NCI-H2171 treated with DMSO at 0.1 percent for 48 hours (cell line): ENCODE data around the gene ZIC5.

Experiments
- DNase-seq: peaks from one replicate; lab custom pipeline; 2025; lab: John Stamatoyannopoulos, UW

ZIC5 gene

DNA sequence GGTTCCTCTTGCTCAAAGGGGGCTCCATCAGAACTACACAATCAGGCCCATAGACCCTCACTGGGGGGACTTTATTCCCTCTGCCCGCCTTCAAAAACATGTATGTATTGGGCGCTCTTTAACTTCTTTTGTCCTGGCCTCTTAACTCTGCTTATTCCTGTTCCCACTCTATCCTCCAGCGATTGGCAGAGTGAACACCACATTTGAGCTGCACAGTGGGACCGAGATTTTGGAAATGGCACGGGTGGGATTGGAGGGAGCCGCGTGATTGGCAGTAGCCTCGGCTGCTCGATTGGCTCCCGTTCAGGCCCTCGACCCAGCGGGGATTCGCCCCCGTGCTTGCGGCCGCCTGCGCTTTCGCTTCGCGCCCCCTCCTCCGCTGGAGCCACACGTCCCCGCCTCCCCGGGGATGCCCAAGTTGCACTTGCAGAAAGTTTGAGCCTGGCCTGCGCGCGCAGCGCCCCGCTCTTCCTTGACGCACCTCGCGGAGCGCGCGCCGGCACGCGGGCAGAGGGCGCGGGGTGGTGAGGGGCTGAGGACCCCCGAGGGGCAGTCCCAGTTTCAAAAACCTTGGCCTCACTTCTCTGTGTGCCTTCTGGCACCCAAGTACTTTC is at the start of gene ZIC5:
TSS of gene ZIC5 (minus strand) at position 192 of the 614 bp plus-strand sequence. CDS start at position 28, 164 bp downstream.
- DNase-seq, result no peak

DNA sequence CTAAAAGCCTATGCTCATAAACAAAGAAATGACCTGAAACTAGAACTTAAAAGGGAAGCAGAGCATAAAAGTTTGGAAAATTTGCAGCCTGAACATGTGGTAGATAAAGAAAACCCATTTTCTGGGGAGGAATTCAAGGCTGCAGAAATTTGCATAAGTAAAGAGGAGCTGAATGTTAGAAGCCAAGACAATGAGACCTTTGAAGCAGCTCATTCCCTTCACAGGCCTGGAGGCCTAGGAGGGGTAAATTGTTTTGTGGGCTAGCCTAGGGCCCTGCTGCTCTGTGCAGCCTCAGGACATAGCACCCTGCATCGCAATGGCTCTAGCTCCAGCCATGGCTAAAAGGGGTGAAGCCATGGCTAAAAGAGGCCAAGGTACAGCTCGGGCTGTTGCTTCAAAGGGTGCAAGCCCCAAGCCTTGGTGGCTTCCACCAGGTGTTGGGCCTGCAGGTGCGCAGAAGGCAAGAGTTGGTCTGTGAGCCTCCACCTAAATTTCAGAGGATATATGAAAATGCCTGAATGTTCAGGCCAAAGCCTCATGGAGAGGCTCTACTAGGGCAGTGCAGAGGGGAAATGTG is 48.3 kb upstream of the ZIC5 start:
- no peak for DNase-seq

DNA sequence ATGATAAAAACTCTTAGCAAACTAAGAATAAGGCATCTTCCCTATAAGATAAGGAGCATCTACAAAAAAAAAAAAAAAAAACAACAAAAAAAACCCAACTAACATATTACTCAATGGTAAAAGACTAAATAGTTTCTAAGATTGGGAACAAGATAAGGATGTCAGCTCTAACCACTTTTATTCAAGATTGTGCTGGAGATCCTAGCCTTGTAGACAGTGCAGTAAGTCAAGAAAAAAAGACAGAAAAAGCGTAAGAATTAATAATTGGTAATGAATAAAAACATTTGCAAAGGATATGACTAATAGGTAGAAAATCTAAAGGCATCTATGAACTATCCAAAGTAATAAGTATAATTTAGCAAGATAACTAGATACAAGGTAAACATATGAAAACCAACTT is 43.1 kb upstream of the ZIC5 start:
- DNase-seq, result no peak

DNA sequence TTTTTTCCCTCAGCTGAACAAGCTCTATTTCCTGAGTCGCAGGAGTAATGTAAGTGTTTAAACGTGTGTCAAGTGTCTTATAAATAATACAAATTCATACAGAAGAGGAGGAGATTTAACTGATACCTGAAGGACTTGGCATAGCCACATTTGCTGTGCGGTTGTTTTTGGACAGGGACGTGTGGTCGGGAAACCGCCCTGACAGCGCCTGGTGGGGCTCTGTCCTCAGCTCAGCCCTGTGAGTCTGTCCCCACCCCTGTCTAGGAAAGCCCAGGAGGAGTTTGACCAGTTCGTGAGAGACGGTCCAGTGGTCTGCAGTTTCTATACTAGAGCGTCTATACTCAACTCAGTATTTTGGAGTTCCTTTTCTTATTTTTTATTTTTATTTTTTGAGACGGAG is 26.7 kb upstream of the ZIC5 start:
- no peak for DNase-seq

DNA sequence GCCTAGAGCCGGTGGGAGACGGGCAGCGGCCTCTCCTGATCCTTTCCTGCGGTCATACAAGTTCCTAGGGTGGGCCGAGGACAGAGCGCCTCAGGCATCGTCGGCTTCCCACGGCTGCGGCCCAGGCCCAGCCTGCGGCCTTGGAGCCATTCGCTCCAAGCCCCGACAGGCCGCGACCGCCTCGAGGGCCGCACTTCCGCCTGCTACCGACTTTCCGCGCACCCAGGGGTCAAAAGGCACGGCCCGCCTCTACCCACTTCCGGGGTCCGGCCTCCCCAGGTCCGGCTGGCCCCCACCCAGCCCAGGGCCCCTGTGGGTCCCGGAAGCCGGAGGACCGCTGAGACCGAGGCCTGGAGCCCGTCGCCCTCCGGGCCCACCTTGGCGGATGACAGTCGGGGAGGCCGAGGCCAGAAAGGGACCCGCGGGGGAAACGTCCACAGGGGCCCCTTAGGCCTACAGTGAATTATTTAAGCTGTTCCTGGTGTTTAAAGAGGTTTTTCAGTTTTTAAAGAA is 26.2 kb upstream of the ZIC5 start:
- no peak for DNase-seq

DNA sequence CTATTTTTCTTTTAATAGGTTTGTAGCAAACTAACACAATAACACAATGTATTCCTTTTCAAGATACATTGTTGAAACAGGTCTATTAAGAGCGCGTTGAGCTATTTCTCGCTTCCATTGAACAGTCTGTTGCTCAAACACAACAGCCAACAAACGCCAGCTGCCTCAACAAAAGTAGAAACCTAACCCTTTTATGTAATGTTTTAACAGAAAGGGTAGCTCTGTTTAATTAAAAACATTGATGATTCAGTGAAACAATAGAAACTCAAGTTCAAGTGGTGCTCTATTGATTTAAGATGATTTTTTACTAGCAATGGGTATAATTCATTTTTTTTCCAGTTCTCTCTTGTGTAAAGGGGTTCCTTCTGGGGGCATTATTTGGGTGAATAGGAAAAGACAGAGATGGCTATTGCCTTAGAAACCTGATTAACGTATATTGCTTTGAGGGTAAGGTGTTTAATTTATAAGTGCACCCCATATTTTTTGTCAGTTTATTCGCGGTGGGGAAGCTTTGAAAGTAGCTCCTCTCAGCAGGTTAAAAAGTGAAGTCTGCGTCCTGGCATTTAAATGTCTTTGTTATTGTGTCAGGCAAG is 24.9 kb upstream of the ZIC5 start:
- peak; percentile 32 for DNase-seq

DNA sequence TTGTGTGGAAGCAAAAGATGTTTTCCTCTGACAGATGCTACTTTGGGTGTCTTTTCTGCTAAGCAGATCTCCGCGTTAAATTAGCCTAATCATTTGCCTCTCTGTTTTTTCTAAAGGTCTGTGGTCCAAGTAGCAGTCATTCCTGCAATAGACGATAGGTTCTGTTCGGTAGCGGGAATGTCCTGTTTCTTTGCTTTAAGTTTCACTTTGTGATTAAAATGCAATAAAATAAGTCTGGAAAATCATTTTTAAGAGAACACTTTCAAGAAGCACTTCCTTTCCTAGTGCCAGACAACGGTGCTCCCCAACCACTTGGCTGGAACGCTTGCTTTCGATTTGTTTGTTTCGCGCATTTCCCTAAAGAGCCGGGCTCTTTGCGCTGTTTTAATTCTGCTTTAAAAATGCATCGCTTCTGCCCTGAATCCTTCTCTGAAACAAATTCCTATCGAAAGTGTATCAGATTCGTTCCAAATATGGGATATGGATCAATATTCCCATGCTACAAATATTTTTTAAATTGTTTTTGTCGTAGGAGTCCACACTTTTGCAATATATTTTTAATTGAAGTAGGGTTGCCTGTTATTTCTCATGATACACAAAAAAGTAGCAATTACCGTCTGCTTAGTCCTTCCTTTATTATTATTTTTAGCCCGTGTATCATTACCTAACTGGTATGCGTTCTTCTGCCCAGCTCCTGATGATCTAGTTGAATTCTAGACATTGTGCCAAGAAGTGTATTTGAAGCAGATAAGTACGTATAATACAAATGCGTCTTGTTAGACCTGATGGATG is 24.2 kb upstream of the ZIC5 start:
- no peak for DNase-seq

DNA sequence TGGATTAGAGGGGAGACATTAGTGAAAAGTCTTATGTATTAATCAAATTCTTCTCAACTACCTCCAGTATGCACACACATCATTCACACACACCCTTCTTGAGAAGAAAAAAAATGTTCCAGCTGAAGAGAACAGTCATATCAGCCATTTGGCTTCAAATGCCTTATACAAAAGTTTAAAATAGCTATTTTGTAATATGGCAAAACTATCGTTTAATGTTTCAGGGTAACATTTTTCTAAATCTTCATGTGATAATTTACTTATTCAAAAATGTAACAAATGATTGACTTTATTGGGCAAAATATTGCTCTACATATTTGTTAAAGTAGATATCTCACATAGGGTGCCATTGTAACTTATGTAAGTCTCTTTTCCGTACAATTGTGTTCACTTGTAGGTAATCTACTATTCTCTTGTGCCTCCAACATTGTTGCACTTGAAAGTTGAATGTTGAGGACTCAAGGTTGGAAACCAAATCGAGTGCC is 23.6 kb upstream of the ZIC5 start:
- DNase-seq, result no peak

DNA sequence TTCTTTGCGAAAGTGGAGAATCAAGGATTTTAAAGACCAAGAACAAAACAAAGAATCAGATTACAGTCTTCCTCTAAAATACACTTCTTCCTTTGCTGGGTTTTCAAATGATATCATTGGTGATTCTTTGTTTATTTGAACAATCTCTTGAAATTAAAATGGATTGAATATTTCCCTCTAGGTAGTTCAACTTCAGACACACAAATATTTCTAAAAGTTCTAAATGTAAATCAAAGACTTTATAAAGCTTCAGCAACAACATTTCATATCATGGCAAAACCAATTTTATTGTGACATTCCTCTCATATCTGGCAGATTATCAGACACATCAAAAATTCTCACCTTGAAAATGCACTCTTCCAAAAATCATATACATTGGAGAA is 23.1 kb upstream of the ZIC5 start:
- DNase-seq, result no peak

DNA sequence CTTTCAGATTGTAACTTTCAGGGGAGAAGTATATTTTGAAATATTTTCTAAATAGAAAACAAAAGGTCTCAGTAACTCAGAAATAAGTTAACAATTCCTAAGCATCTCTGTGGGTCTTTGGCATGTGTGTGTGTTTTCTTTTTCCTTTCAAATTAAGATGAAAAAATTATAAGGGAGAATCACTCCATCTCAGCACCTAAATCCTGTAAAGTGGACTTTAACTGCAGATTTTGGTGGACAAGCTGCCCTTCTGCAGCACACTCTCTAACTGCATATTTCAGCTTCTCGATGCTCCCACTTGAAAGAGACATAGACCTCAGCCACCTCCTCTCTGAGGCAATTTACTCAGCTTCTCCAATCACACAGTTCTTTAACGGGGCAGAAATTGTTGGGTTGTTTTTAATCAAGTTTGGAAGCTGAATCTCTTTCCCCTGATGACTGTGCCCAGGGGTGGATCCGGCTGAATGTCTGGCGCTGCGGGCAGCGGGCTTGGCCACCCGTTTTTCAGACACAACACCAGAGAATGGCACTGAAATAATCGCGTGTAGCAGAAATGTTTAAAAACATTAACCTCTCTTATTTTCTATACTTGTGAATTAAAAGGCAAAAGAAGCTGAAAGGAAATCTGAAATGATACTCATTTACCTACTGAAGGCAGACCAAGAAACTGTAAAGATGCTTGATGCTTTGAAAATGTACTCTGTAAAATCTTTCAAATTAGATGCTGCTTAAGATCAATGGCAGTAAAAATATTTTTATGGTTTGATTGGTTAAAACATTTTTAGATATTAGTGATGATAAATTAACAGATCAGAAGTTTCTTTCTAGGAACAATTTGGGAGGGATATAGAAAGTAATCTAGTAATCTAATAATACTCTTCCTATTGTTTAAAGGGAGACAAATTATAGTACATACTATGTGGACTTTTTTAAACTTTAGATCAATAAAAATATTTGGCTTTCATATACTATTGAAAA is 22.4 kb upstream of the ZIC5 start:
- no peak for DNase-seq

DNA sequence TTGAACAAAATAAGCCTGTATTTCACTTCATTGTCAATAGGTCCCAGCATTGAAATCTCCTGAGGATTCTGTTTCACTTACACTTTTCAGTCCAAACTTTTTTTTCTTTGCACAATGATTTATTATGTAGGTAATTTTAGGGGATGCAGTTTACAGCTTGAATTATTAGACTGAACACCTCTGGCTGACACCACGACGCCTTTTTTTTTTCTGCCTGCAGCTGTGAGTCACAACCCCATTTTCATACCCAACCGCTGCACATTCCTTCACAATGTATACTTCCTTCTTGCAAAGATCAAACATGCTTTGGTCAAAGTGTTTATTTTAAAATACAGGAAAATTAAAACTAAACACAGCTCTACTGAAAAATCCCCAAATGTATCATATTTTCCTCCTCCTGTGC is 21.4 kb upstream of the ZIC5 start:
- DNase-seq, result no peak

DNA sequence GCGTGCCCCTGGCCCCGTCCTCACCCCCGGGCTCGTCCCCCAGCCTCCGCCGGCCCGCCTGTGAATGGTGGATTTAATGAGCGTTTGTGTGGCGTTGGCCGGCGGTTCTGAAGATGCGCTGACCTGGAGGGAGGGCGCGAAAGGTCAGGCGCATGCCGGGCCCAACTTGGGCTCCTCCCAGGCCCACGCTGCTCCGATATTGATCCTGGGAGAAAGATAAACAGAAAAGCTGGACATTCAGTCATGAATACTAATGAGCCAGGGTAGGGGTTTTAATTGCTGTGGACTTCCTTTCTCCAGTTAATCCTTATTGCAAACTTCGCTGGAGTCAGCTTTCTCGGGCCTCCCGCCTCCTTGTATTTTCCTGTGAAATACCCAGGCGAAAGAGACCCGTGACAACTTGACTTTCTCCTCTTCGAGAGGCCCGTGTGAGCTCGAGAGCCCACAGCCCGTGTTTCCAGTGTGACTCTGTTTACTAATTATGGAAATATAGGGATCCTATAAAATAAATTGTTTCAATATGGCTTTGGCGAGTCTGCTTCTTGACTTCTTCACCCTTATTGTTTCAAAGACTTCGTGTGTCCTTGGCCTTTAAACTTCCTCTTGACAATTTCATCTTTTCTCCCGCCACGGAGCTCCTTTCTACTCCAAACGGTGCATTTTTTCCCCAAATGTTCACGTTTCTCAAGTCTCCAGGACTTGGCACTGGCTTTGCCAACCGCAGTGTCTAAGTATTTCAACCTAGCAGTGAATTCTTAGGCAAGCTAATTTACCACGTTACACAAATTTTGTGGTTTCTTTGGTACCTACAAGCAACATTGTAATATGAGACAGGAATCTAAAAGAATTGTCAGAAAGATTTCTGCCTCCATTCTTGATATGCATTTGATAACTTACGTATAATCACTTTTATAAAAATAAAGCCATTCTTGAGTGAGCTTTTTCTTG is 20.5 kb upstream of the ZIC5 start:
- no peak for DNase-seq

DNA sequence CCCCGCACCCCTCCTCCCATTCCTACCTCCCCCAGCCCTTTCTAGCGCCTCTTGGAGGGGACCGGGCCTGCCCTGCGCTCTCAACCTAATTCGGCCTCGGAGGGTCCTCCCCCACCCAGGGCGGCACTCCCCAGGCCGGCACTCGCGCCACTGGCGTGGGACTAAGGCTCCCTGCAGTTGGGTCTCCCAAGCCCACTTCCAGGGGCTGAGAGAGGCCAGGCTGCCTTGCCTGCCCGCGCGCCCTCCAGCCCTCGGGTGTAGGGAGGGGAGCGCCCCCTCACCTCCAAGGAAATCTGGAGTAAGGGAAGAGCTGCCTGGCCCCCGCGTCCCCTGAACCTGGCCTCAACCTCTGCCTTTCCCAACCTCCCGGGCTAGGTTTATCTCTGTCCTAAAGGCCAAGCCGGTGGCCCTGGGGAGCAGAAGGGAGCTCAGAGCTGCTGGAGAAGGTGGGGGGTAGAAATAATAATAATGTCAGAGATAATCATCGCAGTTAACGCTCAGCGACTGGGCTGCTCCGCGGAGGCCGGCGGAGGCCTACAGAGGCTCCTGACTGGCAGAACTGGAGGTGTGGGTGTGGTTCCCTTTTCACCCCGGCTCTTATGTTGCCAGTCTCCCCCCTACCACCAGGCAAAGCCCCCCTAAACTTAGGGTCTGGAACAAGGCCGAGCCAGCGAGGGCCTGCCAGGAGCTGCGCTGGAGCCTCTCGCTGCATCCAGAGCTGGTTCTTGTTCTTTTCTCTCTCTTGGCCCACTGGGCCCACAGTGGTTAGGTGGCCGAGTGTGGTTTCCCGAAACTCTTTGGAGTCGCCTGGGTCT is 19.7 kb upstream of the ZIC5 start:
- no peak for DNase-seq

DNA sequence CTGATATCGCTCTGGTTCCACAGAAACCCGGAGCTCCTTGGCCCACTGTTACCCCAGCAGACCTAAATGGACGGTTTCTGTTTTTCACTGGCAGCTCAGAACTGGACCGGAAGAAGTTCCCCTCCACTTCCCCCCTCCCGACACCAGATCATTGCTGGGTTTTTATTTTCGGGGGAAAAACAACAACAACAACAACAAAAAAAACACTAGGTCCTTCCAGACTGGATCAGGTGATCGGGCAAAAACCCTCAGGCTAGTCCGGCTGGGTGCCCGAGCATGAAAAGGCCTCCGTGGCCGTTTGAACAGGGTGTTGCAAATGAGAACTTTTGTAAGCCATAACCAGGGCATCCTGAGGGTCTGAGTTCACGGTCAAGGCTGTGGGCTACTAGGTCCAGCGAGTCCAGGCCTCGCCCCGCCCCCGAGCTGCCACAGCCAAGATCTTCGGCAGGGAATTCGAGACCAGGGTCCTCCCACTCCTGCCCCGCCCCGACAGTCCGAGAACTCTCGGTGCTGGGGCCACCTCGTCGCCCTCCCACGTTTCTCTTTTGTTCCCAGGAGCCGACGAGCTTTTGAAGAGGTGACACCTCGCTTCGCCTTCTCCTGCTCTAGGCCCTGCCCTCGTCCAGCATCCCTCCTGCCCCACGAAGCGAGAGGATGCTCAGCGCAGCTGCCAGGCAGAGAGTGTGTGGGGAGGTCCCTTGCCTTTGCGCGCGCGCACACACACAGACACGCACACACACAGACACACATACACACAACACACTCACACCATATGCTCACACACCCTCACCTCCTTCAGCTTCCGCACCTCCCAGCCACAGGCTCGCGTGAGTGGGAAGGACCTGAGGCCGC is 18.8 kb upstream of the ZIC5 start:
- no peak for DNase-seq

DNA sequence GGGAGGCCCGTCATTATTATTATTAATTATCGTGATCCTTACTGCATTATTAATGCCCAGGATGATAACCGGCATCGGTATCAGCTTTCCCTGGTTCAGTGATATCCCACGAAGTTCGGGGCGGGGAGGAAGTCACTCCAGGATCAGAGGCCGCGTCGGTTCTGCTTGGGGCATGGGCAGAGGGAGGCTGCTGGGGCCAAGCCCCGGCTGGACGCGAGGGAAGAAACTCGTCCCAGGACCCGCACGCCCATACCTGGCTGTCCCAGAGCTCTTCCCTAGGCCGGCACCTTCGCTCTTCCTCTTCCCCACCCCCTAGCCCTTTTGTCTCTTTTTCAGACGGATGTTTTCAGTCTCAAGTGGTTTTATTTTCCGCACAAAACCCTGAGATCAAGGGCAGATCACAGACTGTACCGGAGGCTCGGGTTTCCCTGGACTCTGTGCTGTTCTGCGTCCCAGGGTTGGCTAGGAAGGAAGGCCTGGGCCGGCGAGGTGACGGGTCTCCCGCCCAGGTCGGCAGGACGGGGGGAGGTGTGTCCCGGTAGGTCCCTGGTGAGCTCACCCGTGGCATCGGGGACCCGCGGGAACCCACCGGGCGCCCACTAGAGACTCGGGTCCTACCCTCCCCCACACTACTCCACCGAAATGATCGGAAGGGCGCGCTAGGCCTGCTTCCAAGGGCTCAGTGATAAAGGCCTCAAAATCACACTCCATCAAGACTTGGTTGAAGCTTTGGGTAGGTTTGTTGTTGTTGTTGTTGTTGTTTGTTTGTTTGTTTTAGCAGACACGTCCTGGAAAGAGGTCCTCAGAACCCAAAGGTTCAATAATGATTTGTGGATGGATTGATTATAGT is 17.9 kb upstream of the ZIC5 start:
- DNase-seq, result no peak

DNA sequence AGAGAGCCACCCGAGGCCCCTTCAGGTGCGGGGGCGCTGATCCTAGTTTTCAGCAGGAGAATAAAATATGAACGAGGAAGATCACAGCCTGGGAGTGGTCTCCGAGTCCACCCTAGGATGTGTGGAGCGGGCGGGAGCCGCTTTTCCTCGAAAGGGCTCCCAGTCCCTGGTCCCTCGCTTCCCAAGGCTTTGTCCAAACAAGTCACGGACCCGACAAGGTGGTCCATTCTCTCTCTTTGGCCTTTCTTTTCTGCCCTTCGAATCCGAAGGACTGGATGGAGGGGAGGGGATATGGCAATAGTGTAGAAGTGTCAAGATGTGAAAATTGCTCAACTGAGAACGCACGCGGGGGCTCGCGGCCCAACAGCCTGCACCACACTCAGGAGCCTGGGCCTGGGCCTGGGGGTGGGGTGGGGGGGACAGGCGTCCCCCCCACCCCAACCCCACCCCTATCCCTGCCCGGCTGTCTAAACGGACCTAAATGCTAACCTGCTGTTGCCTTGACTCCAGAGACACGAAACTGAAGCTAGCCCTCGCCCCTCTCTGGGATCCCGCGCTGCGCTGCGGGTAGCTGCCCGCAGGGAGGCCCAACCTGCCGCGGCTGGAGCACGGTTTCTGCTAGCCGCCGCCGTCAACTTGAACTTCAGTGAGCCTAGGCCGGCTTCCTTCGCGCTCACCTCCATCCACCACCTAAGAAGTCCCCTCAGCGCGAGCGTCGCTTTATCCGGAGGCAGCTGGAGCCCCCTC is 17.1 kb upstream of the ZIC5 start:
- no peak for DNase-seq
